A549 (cell line): ENCODE measurements around the gene SHISAL1. TPM values are rescaled to one million over a fixed set of nuclear protein-coding genes. Genes with fewer than 3 reads are reported as not detected.

Source experiments
- ATAC-seq, 2 experiments: fragments of 200-7000 bp in 1 of 2; fragments of >200 bp in 1 of 2; cut with Nextera tagmentation in 1 of 2; cut with Tn5 transposase in 1 of 2; 3 replicates each; pipeline versions ENCODE4 v1.8.0 to v1.9.1; 2018 to 2020; ENCODE audit warnings: mild to moderate bottlenecking in 1 of 2, moderate library complexity in 1 of 2
- CTCF ChIA-PET: fragments of 300-600 bp; sonication (Branson Sonifier 250); formaldehyde crosslinking; extraction: SDS; loops from one replicate; lab custom pipeline; 2021; ENCODE audit warnings: antibody characterized with exemption, inconsistent platforms; lab: Yijun Ruan, JAX
- POLR2A ChIA-PET: fragments of 350-600 bp; formaldehyde crosslinking; extraction: SDS; loops from one replicate; lab custom pipeline; 2021; ENCODE audit warnings: antibody characterized with exemption, inconsistent platforms; lab: Yijun Ruan, JAX
- DNase-seq, 2 experiments: peaks; one replicate each; pipeline versions ENCODE4 v3.0.0 to v3.0.0-alpha.2; 2011 to 2016; ENCODE audit warnings: low read depth in 1 of 2, low spot score in 1 of 2
- FAIRE-seq: peaks from 2 replicates; lab custom pipeline; 2011; peaks lifted over from hg19 to GRCh38; lab: Jason Lieb, UNC
- H3K27ac ChIP-seq, 2 experiments: fragments of >200 bp; sonication (Bioruptor Twin); formaldehyde crosslinking; 3 replicates each; pipeline ENCODE4 v1.5.1; 2016 to 2017
- H3K4me1 ChIP-seq: fragments of >200 bp; sonication (Bioruptor Twin); formaldehyde crosslinking; 3 replicates; pipeline ENCODE4 v1.6.1; 2016
- H3K4me2 ChIP-seq: fragments of >200 bp; sonication (Bioruptor Twin); formaldehyde crosslinking; 3 replicates; pipeline ENCODE4 v1.6.1; 2016
- H3K4me3 ChIP-seq: fragments of >200 bp; sonication (Bioruptor Twin); formaldehyde crosslinking; 3 replicates; pipeline ENCODE4 v1.5.1; 2016
- H3K9me3 ChIP-seq: fragments of >200 bp; sonication (Bioruptor Twin); formaldehyde crosslinking; 3 replicates; pipeline ENCODE4 v1.6.1; 2016
- BCL3 ChIP-seq: fragments of >200 bp; sonication (Bioruptor Twin); formaldehyde crosslinking; IDR thresholded peaks from 3 replicates; pipeline ENCODE4 v1.6.1; 2016
- CEBPB ChIP-seq, 2 experiments: fragments of >200 bp in 1 of 2; sonication (Bioruptor Twin) in 1 of 2; formaldehyde crosslinking in 1 of 2; IDR thresholded peaks; 2 replicates each; pipeline ENCODE4 v1.6.1; 2012 to 2016
- CHD2 ChIP-seq: fragments of 150-350 bp; IDR thresholded peaks from 2 replicates; pipeline ENCODE4 v1.6.1; 2014; ENCODE audit warnings: low read length; ENCODE audit not compliant: partially characterized antibody
- CTCF ChIP-seq: fragments of >200 bp; sonication (Bioruptor Twin); formaldehyde crosslinking; IDR thresholded peaks from 3 replicates; pipeline ENCODE4 v1.5.1; 2016
- EHF ChIP-seq: fragments of 250-450 bp; sonication (Bioruptor Pico); IDR thresholded peaks from 2 replicates; pipeline ENCODE4 v1.5.0; 2020; ENCODE audit warnings: mild to moderate bottlenecking
- EHMT2 ChIP-seq: fragments of 200-600 bp; sonication (generic); IDR thresholded peaks from 2 replicates; pipeline ENCODE4 v1.6.1; 2016; ENCODE audit warnings: antibody characterized with exemption, low read depth, mild to moderate bottlenecking, moderate library complexity
- ELK1 ChIP-seq: fragments of 150-350 bp; IDR thresholded peaks from 2 replicates; pipeline ENCODE4 v1.6.1; 2014; ENCODE audit warnings: low read depth, mild to moderate bottlenecking, low read length
- EP300 ChIP-seq, 2 experiments: fragments of >200 bp; sonication (Bioruptor Twin); formaldehyde crosslinking; IDR thresholded peaks; 2 replicates in 1 of 2; 3 replicates in 1 of 2; pipeline ENCODE4 v1.6.1; 2016 to 2017
- FOSB ChIP-seq: fragments of 250-450 bp; sonication (Bioruptor Pico); IDR thresholded peaks from 2 replicates; pipeline ENCODE4 v1.5.0; 2020; ENCODE audit warnings: mild to moderate bottlenecking, moderate library complexity
- FOSL2 ChIP-seq, 2 experiments: fragments of 450-650 bp in 1 of 2; fragments of >200 bp in 1 of 2; sonication (Bioruptor Twin) in 1 of 2; formaldehyde crosslinking; IDR thresholded peaks; 2 replicates each; pipeline versions ENCODE4 v1.5.0 to v1.6.1; 2016 to 2020; ENCODE audit warnings: mild to moderate bottlenecking in 1 of 2, moderate library complexity in 1 of 2
- GATA3 ChIP-seq: IDR thresholded peaks from 2 replicates; pipeline ENCODE4 v1.6.1; 2012; ENCODE audit warnings: borderline replicate concordance
- HES2 ChIP-seq: fragments of >200 bp; sonication (Bioruptor Twin); formaldehyde crosslinking; IDR thresholded peaks from 2 replicates; pipeline ENCODE4 v1.6.1; 2016
- HOXB5 ChIP-seq: fragments of 250-450 bp; sonication (Bioruptor Pico); IDR thresholded peaks from 2 replicates; pipeline ENCODE4 v1.5.0; 2020; ENCODE audit warnings: mild to moderate bottlenecking, moderate library complexity
- KDM1A ChIP-seq: fragments of 200-600 bp; sonication (generic); IDR thresholded peaks from 2 replicates; pipeline ENCODE4 v1.6.1; 2016; ENCODE audit warnings: low read depth, mild to moderate bottlenecking
- NFE2L2 ChIP-seq: fragments of 150-350 bp; conservative IDR thresholded peaks from 2 replicates; pipeline ENCODE4 v1.6.1; 2014; ENCODE audit warnings: low read length
- NPAS2 ChIP-seq: fragments of 250-450 bp; sonication (Bioruptor Pico); IDR thresholded peaks from 2 replicates; pipeline ENCODE4 v1.8.0; 2022; ENCODE audit warnings: mild to moderate bottlenecking, moderate library complexity, borderline replicate concordance
- NR3C1 ChIP-seq: fragments of >200 bp; sonication (Bioruptor Twin); formaldehyde crosslinking; IDR thresholded peaks from 3 replicates; pipeline ENCODE4 v1.6.1; 2017
- POLR2A ChIP-seq: IDR thresholded peaks from 2 replicates; pipeline ENCODE4 v1.6.1; 2012; ENCODE audit warnings: mild to moderate bottlenecking, low read length
- RCOR1 ChIP-seq: fragments of 150-350 bp; IDR thresholded peaks from 2 replicates; pipeline ENCODE4 v1.6.1; 2014; ENCODE audit warnings: antibody characterized with exemption, low read length, low read depth
- REST ChIP-seq: fragments of 200-600 bp; sonication (generic); IDR thresholded peaks from 2 replicates; pipeline ENCODE4 v1.6.1; 2016; ENCODE audit warnings: antibody characterized with exemption, mild to moderate bottlenecking, moderate library complexity
- SREBF2 ChIP-seq: fragments of 450-650 bp; IDR thresholded peaks from 2 replicates; pipeline ENCODE4 v1.6.1; 2014; ENCODE audit warnings: mild to moderate bottlenecking, moderate library complexity
- TP53 ChIP-seq: fragments of 250-450 bp; sonication (Bioruptor Pico); IDR thresholded peaks from 2 replicates; pipeline ENCODE4 v1.5.0; 2021; ENCODE audit warnings: mild to moderate bottlenecking, moderate library complexity
- USF2 ChIP-seq: fragments of 450-650 bp; IDR thresholded peaks from 2 replicates; pipeline ENCODE4 v1.6.1; 2014; ENCODE audit warnings: antibody characterized with exemption
- ZC3H11A ChIP-seq: fragments of 450-650 bp; IDR thresholded peaks from 2 replicates; pipeline ENCODE4 v1.6.1; 2014; ENCODE audit warnings: antibody characterized with exemption, mild to moderate bottlenecking
- ZFP36 ChIP-seq: fragments of 450-650 bp; IDR thresholded peaks from 2 replicates; pipeline ENCODE4 v1.6.1; 2014; ENCODE audit warnings: borderline replicate concordance; ENCODE audit not compliant: partially characterized antibody
- ZNF302 ChIP-seq: fragments of 250-450 bp; sonication (Bioruptor Pico); IDR thresholded peaks from 2 replicates; pipeline ENCODE4 v1.9.0; 2021; ENCODE audit warnings: inconsistent platforms, mild to moderate bottlenecking, moderate library complexity
- WGBS: methylation state at CpG from one replicate; pipeline ENCODE4 v1.1.6; 2017; ENCODE audit errors: missing lambda C conversion rate; 5-methylcytosine and 5-hydroxymethylcytosine counted together
- polyA plus RNA-seq, 4 experiments: library from polyadenylated mRNA; depleted of rRNA in 3 of 4; stranded (reverse); fragments of >200 nt; fragmentation: RNase III in 1 of 4; extraction: RNeasy Plus Mini Kit Qiagen cat#74134 plus additional on column Dnase treatment in 1 of 4; gene quantifications; 2 replicates in 3 of 4; 3 replicates in 1 of 4; pipeline ENCODE4 v1.2.3, GENCODE V29; 2011 to 2017

Gene SHISAL1
- polyA plus RNA-seq, 2 of the 4 experiments (the other 2 are of a cell fraction): 0.61 to 1.9 TPM

GRCh38 chr22:44263547-44263946, 49.2 kb downstream of the SHISAL1 start:
- no peak for ATAC-seq
- ChIA-PET POLR2A (no interaction called here), CTCF (no interaction called here)
- Histone ChIP-seq H3K4me1 (no peaks in the 10 kb centered on the region), H3K27ac (no peak overlapping the region), H3K4me3 (no peak overlapping the region), H3K4me2 (no peak overlapping the region), H3K9me3 (no peaks in the 10 kb centered on the region)
- WGBS: 63% methylated on average over 4 of the region's 6 CpGs
- TF ChIP-seq NFE2L2: no peak
- no peak for TF ChIP-seq HES2
- no peak for TF ChIP-seq HOXB5 (CRISPR knock-in tag)
- TF ChIP-seq CTCF: no peak
- no peak for TF ChIP-seq EP300 (IDR thresholded peaks at IDR 0.05)
- TF ChIP-seq REST: no peak
- TF ChIP-seq TP53: no peak
- TF ChIP-seq KDM1A: no peak
- no peak for TF ChIP-seq USF2
- no peak for TF ChIP-seq POLR2A
- no peak for TF ChIP-seq ELK1
- no peak for TF ChIP-seq CHD2
- TF ChIP-seq FOSL2 (IDR thresholded peaks at IDR 0.05): no peak
- no peak for TF ChIP-seq FOSL2 (CRISPR knock-in tag; IDR thresholded peaks at IDR 0.05)
- no peak for TF ChIP-seq NR3C1
- TF ChIP-seq EHMT2: no peak
- FAIRE-seq: no peak
- DNase-seq: no peak

GRCh38 chr22:44261861-44262595, 50.7 kb downstream of the SHISAL1 start:
- Histone ChIP-seq H3K27ac (no peak overlapping the region), H3K4me1 (no peaks in the 10 kb centered on the region), H3K9me3 (no peaks in the 10 kb centered on the region), H3K4me2 (no peak overlapping the region), H3K4me3 (no peak overlapping the region)
- ATAC-seq (no peak), DNase-seq (no peak), FAIRE-seq (no peak)
- POLR2A ChIA-PET: no interaction called here
- CTCF ChIA-PET: interaction anchor here (1.5 kb wide), 1 partner anchor 362 kb away, joined by 3 read pairs; no protein-coding TSS in a partner anchor
- TF ChIP-seq HES2: no peak
- TF ChIP-seq HOXB5 (CRISPR knock-in tag): no peak
- no peak for TF ChIP-seq EHF (CRISPR knock-in tag)
- no peak for TF ChIP-seq USF2
- no peak for TF ChIP-seq RCOR1
- no peak for TF ChIP-seq ZNF302 (CRISPR knock-in tag)
- no peak for TF ChIP-seq TP53
- no peak for TF ChIP-seq BCL3
- TF ChIP-seq ZFP36: no peak
- TF ChIP-seq ZC3H11A: no peak
- TF ChIP-seq GATA3: no peak
- no peak for TF ChIP-seq CEBPB (IDR thresholded peaks at IDR 0.05)
- no peak for TF ChIP-seq FOSB
- TF ChIP-seq EP300 (IDR thresholded peaks at IDR 0.05): no peak
- TF ChIP-seq KDM1A: no peak
- TF ChIP-seq SREBF2: no peak
- TF ChIP-seq EHMT2: no peak
- no peak for TF ChIP-seq NPAS2 (CRISPR knock-in tag)
- 78% methylated on average over 4 of the region's 12 CpGs for WGBS
